ENCODE results near the gene KCNQ4.

- TF ChIP-seq CTCF (IDR thresholded peaks at IDR 0.05; ENCODE audit: extremely low read depth in 1 of 2, insufficient read depth in 1 of 2, low read depth in 1 of 2, low read length in 2 of 2) = no peak
- TF ChIP-seq POLR2A (IDR thresholded peaks at IDR 0.05; ENCODE audit: low read depth, low read length) = no peak
- TF ChIP-seq MAX (IDR thresholded peaks at IDR 0.05; ENCODE audit: insufficient read depth, insufficient read length) = no peak
- TF ChIP-seq POLR2AphosphoS5 (IDR thresholded peaks at IDR 0.05; ENCODE audit: insufficient read depth, low read depth, low read length) = no peak
- no peak for TF ChIP-seq EZH2 (IDR thresholded peaks at IDR 0.05; ENCODE audit: borderline replicate concordance, low read depth, low read length, severe bottlenecking)
- no peak for TF ChIP-seq MYC (IDR thresholded peaks at IDR 0.05; ENCODE audit: low read depth, low read length)
These were observed 54.0 kb downstream of the KCNQ4 start for GRCh38 chr1:40837601-40838000.
